ENCODE measurements around the gene HEXIM2.

GRCh38 chr17:45177563-45177962 lies 15.9 kb downstream of the HEXIM2 start:
- no peak for TF ChIP-seq MAFK (conservative IDR thresholded peaks at IDR 0.05 in 1 of 2, IDR thresholded peaks at IDR 0.05 in 1 of 2; ENCODE audit: low read length in 2 of 2)
- no peak for TF ChIP-seq TCF7 (IDR thresholded peaks at IDR 0.05; ENCODE audit: low read depth)
- TF ChIP-seq CBX5 (CRISPR knock-in tag; IDR thresholded peaks at IDR 0.05; ENCODE audit: borderline replicate concordance) = no peak
- TF ChIP-seq CENPT (CRISPR knock-in tag; IDR thresholded peaks at IDR 0.05; ENCODE audit: low read depth) = no peak
- no peak for TF ChIP-seq MZF1 (CRISPR knock-in tag; IDR thresholded peaks at IDR 0.05; ENCODE audit: borderline replicate concordance)
- TF ChIP-seq MATR3 (CRISPR knock-in tag; IDR thresholded peaks at IDR 0.05) = no peak
- no peak for TF ChIP-seq THAP7 (CRISPR knock-in tag; IDR thresholded peaks at IDR 0.05)
- no peak for TF ChIP-seq HDAC1 (CRISPR knock-in tag; IDR thresholded peaks at IDR 0.05)
- TF ChIP-seq HCFC1 (IDR thresholded peaks at IDR 0.05; ENCODE audit: low read depth, low read length) = no peak
- no peak for TF ChIP-seq SIN3A (IDR thresholded peaks at IDR 0.05; ENCODE audit: borderline replicate concordance, low read depth, low read length)
- no peak for TF ChIP-seq IRF9 (CRISPR knock-in tag; IDR thresholded peaks at IDR 0.05; ENCODE audit: borderline replicate concordance)
- no peak for TF ChIP-seq HMG20B (CRISPR knock-in tag; conservative IDR thresholded peaks at IDR 0.05)
- TF ChIP-seq CTCF (CRISPR knock-in tag; IDR thresholded peaks at IDR 0.05) = no peak
- no peak for TF ChIP-seq FIP1L1 (IDR thresholded peaks at IDR 0.05; ENCODE audit: borderline replicate concordance, insufficient read depth, low read depth, low read length)
